LHCN-M2 (cell line): Measurements from ENCODE around the gene IFNAR2. TPM values are rescaled to one million over a fixed set of nuclear protein-coding genes. Genes with fewer than 3 reads are reported as not detected.
A peak's percentile ranks its signal among the peaks of the same experiment; 100 is the strongest.

Experiments
- DNase-seq: peaks from one replicate; pipeline ENCODE4 v3.0.0-alpha.2; 2012; ENCODE audit warnings: low read depth
- total RNA-seq: library from RNA; depleted of rRNA; stranded (reverse); fragments of >200 nt; gene quantifications from 2 replicates; pipeline ENCODE4 v1.2.3, GENCODE V29; 2014; rRNA removed

Gene IFNAR2
- total RNA-seq, 1 experiment from 2014 or later, result 5.8 TPM

GRCh38 chr21:33267250-33267649, 37.5 kb downstream of the IFNAR2 start:
- no peak for DNase-seq

GRCh38 chr21:33268393-33268736, 38.6 kb downstream of the IFNAR2 start:
- DNase-seq, result no peak

- no peak for DNase-seq
These were observed 39.2 kb downstream of the IFNAR2 start for GRCh38 chr21:33268737-33269441.

- DNase-seq, result no peak
These were observed 41.2 kb downstream of the IFNAR2 start for GRCh38 chr21:33270986-33271385.

DNA sequence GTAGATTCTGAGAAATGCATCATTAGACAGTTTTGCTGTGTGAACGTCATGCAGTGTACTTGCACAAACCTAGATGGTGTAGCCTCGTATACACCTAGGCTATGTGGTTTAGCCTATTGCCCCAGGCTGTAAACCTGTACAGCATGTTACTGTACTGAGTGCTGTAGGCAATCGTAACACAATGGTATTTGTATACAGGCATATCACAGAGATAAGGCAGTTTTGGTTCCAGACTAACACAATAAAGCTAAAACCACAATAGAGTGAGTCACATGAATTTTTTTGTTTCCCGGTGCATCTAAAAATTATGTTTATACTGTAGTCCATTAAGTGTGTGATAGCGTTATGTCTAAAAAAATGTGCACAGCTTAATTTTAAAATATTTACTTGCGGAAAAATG, 43.3 kb downstream of the IFNAR2 start:
- peak; percentile 10 for DNase-seq

DNA sequence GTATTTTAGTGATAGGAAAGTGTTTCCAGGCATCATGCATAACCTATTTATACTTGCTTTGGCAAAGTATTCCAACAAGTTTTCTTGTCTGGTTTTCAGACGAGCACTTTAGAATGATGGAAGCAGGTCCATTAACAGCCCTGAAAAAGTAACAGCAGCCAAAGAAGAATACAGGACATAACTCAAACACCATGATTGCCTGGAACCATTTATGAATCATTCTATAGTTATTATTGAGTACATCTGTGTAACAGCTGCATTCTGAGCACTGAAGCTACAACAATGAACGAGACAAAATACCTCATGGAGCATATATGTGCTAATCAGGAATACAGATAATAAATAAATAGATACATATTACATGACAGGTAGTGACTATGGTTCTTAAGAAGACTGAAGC, 49.0 kb downstream of the IFNAR2 start:
- no peak for DNase-seq

- DNase-seq, result no peak
These were observed 49.6 kb downstream of the IFNAR2 start for GRCh38 chr21:33279330-33279820.

Other genes starting within 250 kb of the IFNAR2 start
- gene OLIG2, start 204.0 kb upstream of the IFNAR2 start, total RNA-seq, result not detected in 2 replicates
- gene OLIG1, start 159.8 kb upstream of the IFNAR2 start, total RNA-seq, result not detected in 2 replicates
- 38.5 and 40.7 TPM in 2 replicates for gene IL10RB, start 36.4 kb downstream of the IFNAR2 start, total RNA-seq
- 13.4 and 20.3 TPM in 2 replicates for gene IFNAR1, start 95.0 kb downstream of the IFNAR2 start, total RNA-seq
- gene IFNGR2, start 173.5 kb downstream of the IFNAR2 start, total RNA-seq, result 45.4 and 52.7 TPM in 2 replicates